ENCODE results near the gene SHISAL1.

SHISAL1 gene

GRCh38 chr22:44205516-44206329 is 107.0 kb downstream of the SHISAL1 start:
- DNase-seq: no peak

GRCh38 chr22:44204739-44205515 is 107.8 kb downstream of the SHISAL1 start:
- DNase-seq: no peak

GRCh38 chr22:44203203-44203602 is 109.5 kb downstream of the SHISAL1 start:
- no peak for DNase-seq

GRCh38 chr22:44202261-44202789 is 110.4 kb downstream of the SHISAL1 start:
- DNase-seq: no peak

- no peak for DNase-seq
These were observed 111.1 kb downstream of the SHISAL1 start for GRCh38 chr22:44201665-44202064.

GRCh38 chr22:44200855-44201550 is 111.7 kb downstream of the SHISAL1 start:
- no peak for DNase-seq

- DNase-seq: no peak
These were observed 112.3 kb downstream of the SHISAL1 start for GRCh38 chr22:44200451-44200850.

- no peak for DNase-seq
These were observed 112.9 kb downstream of the SHISAL1 start for GRCh38 chr22:44199866-44200265.

GRCh38 chr22:44199164-44199563 is 113.6 kb downstream of the SHISAL1 start:
- no peak for DNase-seq

- no peak for DNase-seq
These were observed 115.5 kb downstream of the SHISAL1 start for GRCh38 chr22:44197271-44197670.

GRCh38 chr22:44196731-44197131 is 116.0 kb downstream of the SHISAL1 start:
- no peak for DNase-seq

- DNase-seq: no peak
These were observed 116.5 kb downstream of the SHISAL1 start for GRCh38 chr22:44196241-44196640.

- DNase-seq: no peak
These were observed 117.4 kb downstream of the SHISAL1 start for GRCh38 chr22:44195189-44195871.

GRCh38 chr22:44194569-44194968 is 118.2 kb downstream of the SHISAL1 start:
- DNase-seq: no peak

Measured in CD4-positive, alpha-beta T cell treated with Interleukin-4 for 1 hour (primary cell).